Cardiac fibroblast (primary cell): Measurements from ENCODE around the gene ZFP92.

Source experiments
- DNase-seq, 2 donors: peaks; one replicate each; pipeline versions ENCODE4 v3.0.0 to v3.0.0-alpha.2; 2010; ENCODE audit warnings: low read depth in 2 of 2
- H3K4me3 ChIP-seq, 2 donors: replicated peaks in 1 of 2; 1 replicate in 1 of 2; 2 replicates in 1 of 2; pipeline ENCODE4 v1.5.1; 2011; ENCODE audit warnings: low read depth in 2 of 2, low read length in 2 of 2, mild to moderate bottlenecking in 2 of 2, moderate library complexity in 1 of 2
- CTCF ChIP-seq: IDR thresholded peaks from one replicate; pipeline ENCODE4 v1.5.1; 2011; ENCODE audit warnings: low read depth, mild to moderate bottlenecking, low read length, inconsistent platforms

Gene ZFP92

GRCh38 chrX:153455571-153455970, 44.3 kb downstream of the ZFP92 start:
- no peak for DNase-seq
- TF ChIP-seq CTCF = no peak

GRCh38 chrX:153456161-153456560, 44.9 kb downstream of the ZFP92 start:
- DNase-seq = no peak
- H3K4me3 ChIP-seq = no peak overlapping the region
- no peak for TF ChIP-seq CTCF

More at GRCh38 chrX:153455571-153455970, 44.3 kb downstream of the ZFP92 start:
- no peak overlapping the region for H3K4me3 ChIP-seq

GRCh38 chrX:153456704-153457103, 45.4 kb downstream of the ZFP92 start:
- no peak for TF ChIP-seq CTCF
- no peak for DNase-seq
- H3K4me3 ChIP-seq = no peak overlapping the region

GRCh38 chrX:153457136-153457825, 46.0 kb downstream of the ZFP92 start:
- no peak for DNase-seq
- H3K4me3 ChIP-seq = no peak overlapping the region
- TF ChIP-seq CTCF = no peak

- no peak overlapping the region for H3K4me3 ChIP-seq
- DNase-seq = no peak
- TF ChIP-seq CTCF = no peak
These were observed 46.7 kb downstream of the ZFP92 start for GRCh38 chrX:153457827-153458466.

- TF ChIP-seq CTCF = no peak
- DNase-seq = no peak
- no peak overlapping the region for H3K4me3 ChIP-seq
These were observed 47.2 kb downstream of the ZFP92 start for GRCh38 chrX:153458476-153458875.
